Activated naive CD8-positive, alpha-beta T cell (primary cell): ENCODE measurements around the gene MRPS33.
"Not testable (repeated sequence)": the region's sequence is repeated elsewhere in the genome, so short reads cannot be mapped to it uniquely, and the experiment has no call there.

Source experiments
- H3K27ac Mint-ChIP-seq: one replicate; pipeline ENCODE4 v1.8.0; 2021; ENCODE audit warnings: mixed read lengths
- H3K27me3 Mint-ChIP-seq: one replicate; pipeline ENCODE4 v1.8.0; 2021; ENCODE audit warnings: mixed read lengths
- H3K36me3 Mint-ChIP-seq: one replicate; pipeline ENCODE4 v1.8.0; 2021; ENCODE audit warnings: mixed read lengths
- H3K4me1 Mint-ChIP-seq: one replicate; pipeline ENCODE4 v1.8.0; 2021; ENCODE audit warnings: low read depth, mixed read lengths
- H3K4me3 Mint-ChIP-seq: one replicate; pipeline ENCODE4 v1.8.0; 2021; ENCODE audit warnings: mild to moderate bottlenecking, mixed read lengths
- H3K9me3 Mint-ChIP-seq: one replicate; pipeline ENCODE4 v1.8.0; 2021; ENCODE audit warnings: low read depth, mixed read lengths

Gene MRPS33

GRCh38 chr7:140990193-140990962, 24.4 kb downstream of the MRPS33 start:
- Mint-ChIP-seq H3K27me3 (peaks cover 4% of the 10 kb centered on the region), H3K4me1 (no peaks in the 10 kb centered on the region), H3K4me3 (no peak overlapping the region), H3K27ac (no peak overlapping the region), H3K9me3 (no peaks in the 10 kb centered on the region), H3K36me3 (no peaks in the 10 kb centered on the region)

- Mint-ChIP-seq H3K36me3 (peaks cover 3% of the 10 kb centered on the region), H3K27ac (no peak overlapping the region), H3K9me3 (peaks cover 3% of the 10 kb centered on the region), H3K4me1 (no peaks in the 10 kb centered on the region), H3K27me3 (peaks cover 4% of the 10 kb centered on the region), H3K4me3 (no peak overlapping the region)
Measured at GRCh38 chr7:140989068-140989467, 25.7 kb downstream of the MRPS33 start.

- H3K27ac Mint-ChIP-seq: no peak overlapping the region
- no peaks in the 10 kb centered on the region for H3K4me1 Mint-ChIP-seq
- no peak overlapping the region for H3K4me3 Mint-ChIP-seq
- peaks cover 3% of the 10 kb centered on the region for H3K9me3 Mint-ChIP-seq
- peaks cover 3% of the 10 kb centered on the region for H3K36me3 Mint-ChIP-seq
- H3K27me3 Mint-ChIP-seq: peaks cover 4% of the 10 kb centered on the region
Measured at GRCh38 chr7:140983802-140984201, 30.9 kb downstream of the MRPS33 start.

GRCh38 chr7:140982508-140982907, 32.2 kb downstream of the MRPS33 start:
- peaks cover 4% of the 10 kb centered on the region for H3K27me3 Mint-ChIP-seq
- H3K4me3 Mint-ChIP-seq: no peak overlapping the region
- no peak overlapping the region for H3K27ac Mint-ChIP-seq
- H3K9me3 Mint-ChIP-seq: peaks cover 3% of the 10 kb centered on the region
- H3K36me3 Mint-ChIP-seq: peaks cover 3% of the 10 kb centered on the region
- no peaks in the 10 kb centered on the region for H3K4me1 Mint-ChIP-seq

GRCh38 chr7:140981951-140982350, 32.8 kb downstream of the MRPS33 start:
- Mint-ChIP-seq H3K27ac (no peak overlapping the region), H3K4me1 (no peaks in the 10 kb centered on the region), H3K36me3 (peaks cover 3% of the 10 kb centered on the region), H3K9me3 (peaks cover 3% of the 10 kb centered on the region), H3K27me3 (peaks cover 2% of the 10 kb centered on the region), H3K4me3 (no peak overlapping the region)

- no peaks in the 10 kb centered on the region for H3K4me1 Mint-ChIP-seq
- H3K27me3 Mint-ChIP-seq: no peaks in the 10 kb centered on the region
- no peaks in the 10 kb centered on the region for H3K9me3 Mint-ChIP-seq
- H3K4me3 Mint-ChIP-seq: no peak overlapping the region
- H3K27ac Mint-ChIP-seq: no peak overlapping the region
- H3K36me3 Mint-ChIP-seq: no peaks in the 10 kb centered on the region
Measured at GRCh38 chr7:140977741-140978140, 37.0 kb downstream of the MRPS33 start.

- Mint-ChIP-seq H3K27ac (no peak overlapping the region), H3K27me3 (no peaks in the 10 kb centered on the region), H3K4me1 (no peaks in the 10 kb centered on the region), H3K4me3 (no peak overlapping the region), H3K9me3 (no peaks in the 10 kb centered on the region), H3K36me3 (no peaks in the 10 kb centered on the region)
Measured at GRCh38 chr7:140972876-140973829, 41.6 kb downstream of the MRPS33 start.

- no peaks in the 10 kb centered on the region for H3K36me3 Mint-ChIP-seq
- H3K4me1 Mint-ChIP-seq: no peaks in the 10 kb centered on the region
- H3K4me3 Mint-ChIP-seq: no peak overlapping the region
- H3K9me3 Mint-ChIP-seq: no peaks in the 10 kb centered on the region
- no peak overlapping the region for H3K27ac Mint-ChIP-seq
- H3K27me3 Mint-ChIP-seq: no peaks in the 10 kb centered on the region
Measured at GRCh38 chr7:140972344-140972743, 42.4 kb downstream of the MRPS33 start.

- no peak overlapping the region for H3K27ac Mint-ChIP-seq
- no peaks in the 10 kb centered on the region for H3K27me3 Mint-ChIP-seq
- H3K36me3 Mint-ChIP-seq: no peaks in the 10 kb centered on the region
- H3K4me1 Mint-ChIP-seq: no peaks in the 10 kb centered on the region
- no peaks in the 10 kb centered on the region for H3K9me3 Mint-ChIP-seq
- H3K4me3 Mint-ChIP-seq: no peak overlapping the region
Measured at GRCh38 chr7:140967438-140967837, 47.3 kb downstream of the MRPS33 start.

GRCh38 chr7:140966561-140967233, 48.1 kb downstream of the MRPS33 start:
- Mint-ChIP-seq H3K4me3 (no peak overlapping the region), H3K4me1 (no peaks in the 10 kb centered on the region), H3K27me3 (no peaks in the 10 kb centered on the region), H3K9me3 (no peaks in the 10 kb centered on the region), H3K36me3 (no peaks in the 10 kb centered on the region), H3K27ac (no peak overlapping the region)

GRCh38 chr7:140961117-140961516, 53.6 kb downstream of the MRPS33 start:
- Mint-ChIP-seq H3K4me3 (no peak overlapping the region), H3K27ac (no peak overlapping the region), H3K36me3 (peaks cover 6% of the 10 kb centered on the region), H3K9me3 (peaks cover 4% of the 10 kb centered on the region), H3K27me3 (no peaks in the 10 kb centered on the region), H3K4me1 (no peaks in the 10 kb centered on the region)

- not testable (repeated sequence) for H3K36me3 Mint-ChIP-seq, H3K27me3 Mint-ChIP-seq, H3K4me3 Mint-ChIP-seq, H3K4me1 Mint-ChIP-seq, H3K27ac Mint-ChIP-seq, H3K9me3 Mint-ChIP-seq
Measured at GRCh38 chr7:140956997-140957396, 57.8 kb downstream of the MRPS33 start.
